OCI-LY1 (cell line): ENCODE measurements around the gene SMIM7.

Experiments used
- EZH2 ChIP-seq: fragments of 200-600 bp; sonication (generic), shearing (Covaris generic); IDR thresholded peaks from 2 replicates; pipeline ENCODE4 v1.8.0; 2017; ENCODE audit warnings: borderline replicate concordance, mixed run types, mild to moderate bottlenecking, antibody characterized with exemption, low read length, moderate library complexity, mixed read lengths
- TF ChIP-seq, protein P1 (sequence below): fragments of 200-600 bp; sonication (generic), shearing (Covaris generic); IDR thresholded peaks from 2 replicates; pipeline ENCODE4 v1.5.1; 2017; ENCODE audit warnings: mild to moderate bottlenecking, antibody characterized with exemption, low read length, moderate library complexity, mixed read lengths

DNA sequence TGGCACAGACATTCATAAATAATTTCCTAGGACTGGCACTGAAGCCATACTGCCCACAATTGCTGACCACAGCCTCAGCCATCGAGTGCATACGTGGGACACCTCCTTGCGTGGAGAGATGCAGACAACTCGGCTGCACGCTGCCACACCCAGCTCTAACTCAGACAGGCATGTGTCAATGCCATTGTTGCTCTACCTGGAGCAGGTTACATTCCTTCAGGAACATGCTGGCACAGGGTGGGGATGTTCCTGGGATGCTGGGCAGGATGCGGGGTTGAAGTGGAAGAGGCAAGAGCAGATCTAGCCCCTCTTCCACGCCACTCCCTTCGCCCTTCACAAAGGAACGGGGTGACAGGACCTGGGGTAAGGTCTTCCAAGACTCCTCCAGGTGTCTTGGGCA is 63.5 kb downstream of the SMIM7 start:
- TF ChIP-seq, protein P1, sequence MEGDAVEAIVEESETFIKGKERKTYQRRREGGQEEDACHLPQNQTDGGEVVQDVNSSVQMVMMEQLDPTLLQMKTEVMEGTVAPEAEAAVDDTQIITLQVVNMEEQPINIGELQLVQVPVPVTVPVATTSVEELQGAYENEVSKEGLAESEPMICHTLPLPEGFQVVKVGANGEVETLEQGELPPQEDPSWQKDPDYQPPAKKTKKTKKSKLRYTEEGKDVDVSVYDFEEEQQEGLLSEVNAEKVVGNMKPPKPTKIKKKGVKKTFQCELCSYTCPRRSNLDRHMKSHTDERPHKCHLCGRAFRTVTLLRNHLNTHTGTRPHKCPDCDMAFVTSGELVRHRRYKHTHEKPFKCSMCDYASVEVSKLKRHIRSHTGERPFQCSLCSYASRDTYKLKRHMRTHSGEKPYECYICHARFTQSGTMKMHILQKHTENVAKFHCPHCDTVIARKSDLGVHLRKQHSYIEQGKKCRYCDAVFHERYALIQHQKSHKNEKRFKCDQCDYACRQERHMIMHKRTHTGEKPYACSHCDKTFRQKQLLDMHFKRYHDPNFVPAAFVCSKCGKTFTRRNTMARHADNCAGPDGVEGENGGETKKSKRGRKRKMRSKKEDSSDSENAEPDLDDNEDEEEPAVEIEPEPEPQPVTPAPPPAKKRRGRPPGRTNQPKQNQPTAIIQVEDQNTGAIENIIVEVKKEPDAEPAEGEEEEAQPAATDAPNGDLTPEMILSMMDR, result no peak
- no peak for TF ChIP-seq EZH2
